B cell (primary cell): ENCODE measurements around the gene C10orf90. TPM values are rescaled to one million over a fixed set of nuclear protein-coding genes. Genes with fewer than 3 reads are reported as not detected.

ENCODE experiments used
- ATAC-seq: fragments of 200-7000 bp; cut with Tn5 transposase; one replicate; pipeline ENCODE4 v1.10.0; 2021; ENCODE audit warnings: low read depth, mild to moderate bottlenecking, moderate number of reproducible peaks, moderate library complexity
- CTCF ChIA-PET: fragments of 350-600 bp; sonication (Branson Sonifier 250); formaldehyde crosslinking; loops from one replicate; lab custom pipeline; 2021; ENCODE audit warnings: antibody characterized with exemption, inconsistent platforms; lab: Charles Lee
- POLR2A ChIA-PET: fragments of 350-600 bp; sonication (Branson Sonifier 250); formaldehyde crosslinking; loops from one replicate; lab custom pipeline; 2021; ENCODE audit warnings: antibody characterized with exemption; lab: Charles Lee
- DNase-seq: peaks from one replicate; pipeline ENCODE4 v3.0.0; 2013
- H2AFZ ChIP-seq: 2 replicates; pipeline ENCODE4 v1.6.1; 2012; ENCODE audit warnings: mild to moderate bottlenecking, low read depth, low read length; ENCODE audit not compliant: insufficient read depth, poor library complexity, severe bottlenecking
- H3K27ac ChIP-seq, 2 donors: 1 replicate in 1 of 2; 2 replicates in 1 of 2; pipeline ENCODE4 v1.5.1; 2012 to 2013; ENCODE audit warnings: low read length in 2 of 2, mild to moderate bottlenecking in 2 of 2, moderate library complexity in 1 of 2
- H3K27me3 ChIP-seq, 4 experiments: fragments of 200-600 bp in 1 of 4; sonication (generic) in 1 of 4; replicated peaks in 1 of 4; 1 replicate in 2 of 4; 2 replicates in 2 of 4; pipeline versions ENCODE4 v1.6.1 to v1.7.0; 2013 to 2016; ENCODE audit warnings: low read length in 3 of 4, mild to moderate bottlenecking in 2 of 4, mixed read lengths in 1 of 4, moderate library complexity in 1 of 4; ENCODE audit not compliant: insufficient read depth in 4 of 4, control insufficient read depth in 3 of 4; ENCODE audit errors: control extremely low read depth in 1 of 4
- H3K36me3 ChIP-seq, 2 experiments: replicated peaks in 1 of 2; 1 replicate in 1 of 2; 2 replicates in 1 of 2; pipeline versions ENCODE4 v1.6.1 to v1.7.1; 2013; ENCODE audit warnings: low read length in 1 of 2; ENCODE audit not compliant: insufficient read depth in 2 of 2, control insufficient read depth in 1 of 2; ENCODE audit errors: control extremely low read depth in 1 of 2, extremely low read depth in 1 of 2
- H3K4me1 ChIP-seq, 2 donors: fragments of 200-600 bp in 1 of 2; sonication (generic) in 1 of 2; 1 replicate in 1 of 2; 2 replicates in 1 of 2; pipeline versions ENCODE4 v1.5.1 to v1.6.1; 2013 to 2017; ENCODE audit warnings: low read length in 2 of 2; ENCODE audit not compliant: control insufficient read depth in 2 of 2, insufficient read depth in 2 of 2
- H3K4me2 ChIP-seq: replicated peaks from 2 replicates; pipeline ENCODE3; 2012; ENCODE audit warnings: mild to moderate bottlenecking, low read depth, low read length; ENCODE audit not compliant: poor library complexity, severe bottlenecking
- H3K4me3 ChIP-seq, 5 experiments: fragments of 200-600 bp in 1 of 5; sonication (generic) in 1 of 5; 1 replicate in 3 of 5; 2 replicates in 2 of 5; pipeline versions ENCODE4 v1.5.1 to v1.7.0; 2011 to 2016; ENCODE audit warnings: low read length in 4 of 5, mild to moderate bottlenecking in 4 of 5, low read depth in 2 of 5, control low read depth in 1 of 5, moderate library complexity in 1 of 5; ENCODE audit not compliant: insufficient read depth in 1 of 5; ENCODE audit errors: control extremely low read depth in 1 of 5, extremely low read depth in 1 of 5
- H3K79me2 ChIP-seq: fragments of 200-600 bp; sonication (generic); one replicate; pipeline ENCODE4 v1.6.0; 2016; ENCODE audit warnings: low read length; ENCODE audit not compliant: control insufficient read depth, insufficient read depth
- H3K9ac ChIP-seq: fragments of 200-600 bp; sonication (generic); 2 replicates; pipeline ENCODE4 v1.6.1; 2017; ENCODE audit warnings: mild to moderate bottlenecking, low read length, moderate library complexity
- H3K9me3 ChIP-seq, 3 donors: one replicate each; pipeline versions ENCODE4 v1.6.1 to v1.7.1; 2013; ENCODE audit warnings: low read length in 2 of 3; ENCODE audit not compliant: control insufficient read depth in 2 of 3, insufficient read depth in 1 of 3; ENCODE audit errors: control extremely low read depth in 1 of 3
- H4K20me1 ChIP-seq: 2 replicates; pipeline ENCODE4 v1.6.0; 2012; ENCODE audit warnings: mild to moderate bottlenecking, low read length; ENCODE audit not compliant: insufficient read depth, control insufficient read depth, poor library complexity, severe bottlenecking
- H3K27ac Mint-ChIP-seq: one replicate; pipeline ENCODE4 v1.8.0; 2021; ENCODE audit warnings: mixed read lengths
- H3K27me3 Mint-ChIP-seq: one replicate; pipeline ENCODE4 v1.8.0; 2021; ENCODE audit warnings: mixed read lengths
- H3K4me1 Mint-ChIP-seq: one replicate; pipeline ENCODE4 v1.8.0; 2021; ENCODE audit warnings: mixed read lengths
- H3K4me3 Mint-ChIP-seq: one replicate; pipeline ENCODE4 v1.8.0; 2021; ENCODE audit warnings: mixed read lengths
- H3K9me3 Mint-ChIP-seq: one replicate; pipeline ENCODE4 v1.8.0; 2022; ENCODE audit warnings: mixed read lengths; ENCODE audit not compliant: insufficient read depth
- CTCF ChIP-seq: fragments of 200-600 bp; IDR thresholded peaks from one replicate; pipeline ENCODE4 v1.8.0; 2022; ENCODE audit warnings: antibody characterized with exemption, mild to moderate bottlenecking
- EZH2 ChIP-seq: IDR thresholded peaks from 2 replicates; pipeline ENCODE4 v1.6.1; 2012; ENCODE audit warnings: borderline replicate concordance, low read depth, mild to moderate bottlenecking, moderate library complexity, low read length; ENCODE audit not compliant: insufficient read depth, poor library complexity, severe bottlenecking
- WGBS: methylation state at CpG from one replicate; pipeline ENCODE4 v1.1.5; 2013; ENCODE audit warnings: missing lambda C conversion rate; ENCODE audit not compliant: insufficient coverage; 5-methylcytosine and 5-hydroxymethylcytosine counted together
- intact Hi-C: fragments of 100-400 bp; cut with micrococcal nuclease; formaldehyde crosslinking; loops from one replicate; pipeline ENCODE4 v1.10.0; 2022
- polyA plus RNA-seq: library from polyadenylated mRNA; depleted of rRNA; stranded (reverse); fragments of >200 nt; gene quantifications from 2 replicates; pipeline ENCODE4 v1.2.3, GENCODE V29; 2012
- total RNA-seq, 2 donors: library from RNA; stranded (reverse); fragments of 120-200 nt in 1 of 2; gene quantifications; 1 replicate in 1 of 2; 2 replicates in 1 of 2; pipeline versions ENCODE4 v1.2.3 to v1.2.4, GENCODE V29; 2013 to 2022

C10orf90 gene
- total and polyA plus RNA-seq, 2 donors (not counting 1 experiment from before 2014, with no cell fraction given) = not detected

DNA sequence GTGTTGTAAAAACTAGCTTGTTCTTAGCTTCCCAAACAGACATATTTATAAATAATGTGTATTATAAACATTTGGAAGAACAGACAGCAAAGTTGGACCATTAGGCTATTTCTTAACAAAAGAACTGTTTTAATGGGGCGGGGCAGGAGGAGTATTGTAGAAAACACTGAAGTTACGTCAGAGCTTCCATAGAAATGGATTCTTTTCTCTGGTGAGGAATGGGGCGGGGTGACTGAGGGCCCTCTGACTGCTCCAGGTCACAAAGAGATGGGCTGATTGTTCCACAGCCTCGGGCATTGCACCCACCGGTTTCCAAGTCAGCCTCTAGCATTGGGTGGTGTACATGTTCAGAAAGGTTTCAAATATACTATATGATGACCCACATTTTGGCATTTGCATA lies 245.5 kb downstream of the C10orf90 start:
- H3K4me2 ChIP-seq = no peak overlapping the region
- no peak overlapping the region for H2AFZ ChIP-seq
- Mint-ChIP-seq H3K4me1 (no peaks in the 10 kb centered on the region), H3K4me3 (no peak overlapping the region), H3K27me3 (peaks cover 3% of the 10 kb centered on the region), H3K27ac (no peak overlapping the region), H3K9me3 (peaks cover 8% of the 10 kb centered on the region)
- H3K27ac ChIP-seq = no peak overlapping the region
- WGBS = 82% methylated on average over 3 of the region's 5 CpGs
- no peaks in the 10 kb centered on the region for H3K4me1 ChIP-seq
- H3K4me3 ChIP-seq = no peak overlapping the region
- H3K79me2 ChIP-seq = no peaks in the 10 kb centered on the region
- ATAC-seq (no peak), DNase-seq (no peak)
- TF ChIP-seq EZH2 (no peak), CTCF (no peak)
- H3K27me3 ChIP-seq = no peaks in the 10 kb centered on the region
- POLR2A ChIA-PET = no interaction called here
- CTCF ChIA-PET = no interaction called here
- H3K9me3 ChIP-seq = peaks cover 0 to 20% (median 11%) of the 10 kb centered on the region in 3 donors
- no peaks in the 10 kb centered on the region for H3K36me3 ChIP-seq
- no peaks in the 10 kb centered on the region for H4K20me1 ChIP-seq
- intact Hi-C loops = no loop called here
- no peak overlapping the region for H3K9ac ChIP-seq

GRCh38 chr10:126423732-126424491 lies 246.6 kb downstream of the C10orf90 start:
- H3K79me2 ChIP-seq = no peaks in the 10 kb centered on the region
- H3K4me3 ChIP-seq = no peak overlapping the region
- DNase-seq (no peak), ATAC-seq (no peak)
- H3K9me3 Mint-ChIP-seq = peaks cover 8% of the 10 kb centered on the region
- no peaks in the 10 kb centered on the region for H4K20me1 ChIP-seq
- H2AFZ ChIP-seq = no peak overlapping the region
- no peaks in the 10 kb centered on the region for H3K4me1 ChIP-seq
- TF ChIP-seq EZH2 = no peak
- no peak for TF ChIP-seq CTCF
- H3K9me3 ChIP-seq = peaks cover 0 to 27% (median 11%) of the 10 kb centered on the region in 3 donors
- H3K4me1 Mint-ChIP-seq = no peaks in the 10 kb centered on the region
- no peak overlapping the region for H3K4me3 Mint-ChIP-seq
- intact Hi-C loops = no loop called here
- H3K4me2 ChIP-seq = no peak overlapping the region
- H3K9ac ChIP-seq = no peak overlapping the region
- no peak overlapping the region for H3K27ac ChIP-seq
- no peaks in the 10 kb centered on the region for H3K36me3 ChIP-seq
- CTCF ChIA-PET = no interaction called here
- peaks cover 3% of the 10 kb centered on the region for H3K27me3 Mint-ChIP-seq
- 100% methylated on average over 5 of the region's 6 CpGs for WGBS
- no peak overlapping the region for H3K27ac Mint-ChIP-seq
- no peaks in the 10 kb centered on the region for H3K27me3 ChIP-seq
- POLR2A ChIA-PET = no interaction called here
